ACC112 (cell line): Measurements from ENCODE around the gene CENPX.
"Not testable (repeated sequence)": the region's sequence is repeated elsewhere in the genome, so short reads cannot be mapped to it uniquely, and the experiment has no call there.

ENCODE experiments used
- H2AFZ ChIP-seq: fragments of 200-600 bp; sonication (generic); one replicate; pipeline ENCODE4 v1.6.0; 2017; ENCODE audit warnings: antibody characterized with exemption, low read length; ENCODE audit not compliant: unreplicated experiment
- H3K27ac ChIP-seq: fragments of 200-600 bp; sonication (generic); 2 replicates; pipeline ENCODE4 v1.5.1; 2014; ENCODE audit warnings: low read depth, mild to moderate bottlenecking, antibody characterized with exemption, low read length, moderate library complexity
- H3K27me3 ChIP-seq: fragments of 200-600 bp; sonication (generic); 2 replicates; pipeline ENCODE4 v1.6.1; 2014; ENCODE audit warnings: mild to moderate bottlenecking, antibody characterized with exemption, low read length, moderate library complexity, mixed read lengths; ENCODE audit not compliant: insufficient read depth
- H3K36me3 ChIP-seq: fragments of 200-600 bp; sonication (generic); 2 replicates; pipeline ENCODE4 v1.6.1; 2016; ENCODE audit warnings: mild to moderate bottlenecking, antibody characterized with exemption, low read length, moderate library complexity, mixed read lengths; ENCODE audit not compliant: insufficient read depth
- H3K4me1 ChIP-seq: fragments of 200-600 bp; sonication (generic); one replicate; pipeline ENCODE4 v1.6.1; 2016; ENCODE audit warnings: low read length, mixed read lengths; ENCODE audit not compliant: insufficient read depth, unreplicated experiment, control insufficient read depth
- H3K4me3 ChIP-seq: fragments of 200-600 bp; sonication (generic); 2 replicates; pipeline ENCODE4 v1.5.1; 2014; ENCODE audit warnings: mild to moderate bottlenecking, low read depth, low read length
- H3K79me2 ChIP-seq: fragments of 200-600 bp; sonication (generic); one replicate; pipeline ENCODE4 v1.6.0; 2016; ENCODE audit warnings: low read length; ENCODE audit not compliant: control insufficient read depth, unreplicated experiment, insufficient read depth

The CENPX gene

GRCh38 chr17:82048571-82048971, 25.9 kb upstream of the CENPX start:
- Histone ChIP-seq H3K27me3 (no peaks in the 10 kb centered on the region), H3K4me3 (no peak overlapping the region), H2AFZ (no peak overlapping the region), H3K79me2 (peaks cover 17% of the 10 kb centered on the region), H3K36me3 (no peaks in the 10 kb centered on the region), H3K27ac (no peak overlapping the region), H3K4me1 (peaks cover 6% of the 10 kb centered on the region)

- Histone ChIP-seq H2AFZ (no peak overlapping the region), H3K79me2 (peaks cover 12% of the 10 kb centered on the region), H3K27me3 (no peaks in the 10 kb centered on the region), H3K4me3 (no peak overlapping the region), H3K4me1 (peaks cover 3% of the 10 kb centered on the region), H3K27ac (no peak overlapping the region), H3K36me3 (no peaks in the 10 kb centered on the region)
These were observed 25.4 kb upstream of the CENPX start for GRCh38 chr17:82047914-82048570.

- no peak overlapping the region for H3K27ac ChIP-seq
- H3K79me2 ChIP-seq: peaks cover 6% of the 10 kb centered on the region
- no peak overlapping the region for H2AFZ ChIP-seq
- H3K4me1 ChIP-seq: no peaks in the 10 kb centered on the region
- no peaks in the 10 kb centered on the region for H3K36me3 ChIP-seq
- H3K4me3 ChIP-seq: no peak overlapping the region
- no peaks in the 10 kb centered on the region for H3K27me3 ChIP-seq
These were observed 24.7 kb upstream of the CENPX start for GRCh38 chr17:82047379-82047778.

GRCh38 chr17:82046903-82047302, 24.2 kb upstream of the CENPX start:
- Histone ChIP-seq H3K27me3 (no peaks in the 10 kb centered on the region), H3K4me3 (no peak overlapping the region), H3K36me3 (no peaks in the 10 kb centered on the region), H3K4me1 (no peaks in the 10 kb centered on the region), H3K79me2 (peaks cover under 1% of the 10 kb centered on the region), H2AFZ (no peak overlapping the region), H3K27ac (no peak overlapping the region)

GRCh38 chr17:82045936-82046484, 23.3 kb upstream of the CENPX start:
- H3K27ac ChIP-seq: no peak overlapping the region
- no peaks in the 10 kb centered on the region for H3K27me3 ChIP-seq
- no peak overlapping the region for H3K4me3 ChIP-seq
- H3K36me3 ChIP-seq: no peaks in the 10 kb centered on the region
- H2AFZ ChIP-seq: no peak overlapping the region
- no peaks in the 10 kb centered on the region for H3K4me1 ChIP-seq
- H3K79me2 ChIP-seq: no peaks in the 10 kb centered on the region

- Histone ChIP-seq H3K27ac (no peak overlapping the region), H3K36me3 (no peaks in the 10 kb centered on the region), H3K79me2 (no peaks in the 10 kb centered on the region), H3K4me3 (no peak overlapping the region), H3K27me3 (no peaks in the 10 kb centered on the region), H2AFZ (no peak overlapping the region), H3K4me1 (no peaks in the 10 kb centered on the region)
These were observed 20.8 kb upstream of the CENPX start for GRCh38 chr17:82043507-82043906.

- H3K27ac ChIP-seq: no peak overlapping the region
- H3K4me1 ChIP-seq: no peaks in the 10 kb centered on the region
- no peak overlapping the region for H2AFZ ChIP-seq
- H3K4me3 ChIP-seq: no peak overlapping the region
- no peaks in the 10 kb centered on the region for H3K79me2 ChIP-seq
- no peaks in the 10 kb centered on the region for H3K36me3 ChIP-seq
- no peaks in the 10 kb centered on the region for H3K27me3 ChIP-seq
These were observed 20.0 kb upstream of the CENPX start for GRCh38 chr17:82042649-82043048.

GRCh38 chr17:82041144-82041814, 18.6 kb upstream of the CENPX start:
- H3K4me1 ChIP-seq: peaks cover 4% of the 10 kb centered on the region
- no peaks in the 10 kb centered on the region for H3K79me2 ChIP-seq
- H3K4me3 ChIP-seq: no peak overlapping the region
- no peak overlapping the region for H2AFZ ChIP-seq
- no peaks in the 10 kb centered on the region for H3K36me3 ChIP-seq
- no peak overlapping the region for H3K27ac ChIP-seq
- no peaks in the 10 kb centered on the region for H3K27me3 ChIP-seq

GRCh38 chr17:82039695-82040299, 17.1 kb upstream of the CENPX start:
- Histone ChIP-seq H3K27ac (no peak overlapping the region), H3K4me3 (no peak overlapping the region), H3K4me1 (peaks cover 4% of the 10 kb centered on the region)

GRCh38 chr17:82038796-82039409, 16.2 kb upstream of the CENPX start:
- not testable (repeated sequence) for H2AFZ ChIP-seq, H3K79me2 ChIP-seq, H3K36me3 ChIP-seq, H3K27ac ChIP-seq, H3K4me3 ChIP-seq, H3K27me3 ChIP-seq, H3K4me1 ChIP-seq

More at GRCh38 chr17:82039695-82040299, 17.1 kb upstream of the CENPX start:
- no peaks in the 10 kb centered on the region for H3K27me3 ChIP-seq
- no peaks in the 10 kb centered on the region for H3K79me2 ChIP-seq
- H2AFZ ChIP-seq: no peak overlapping the region
- no peaks in the 10 kb centered on the region for H3K36me3 ChIP-seq
